Measurements from ENCODE around the gene IFIT3. TPM values are rescaled to one million over a fixed set of nuclear protein-coding genes. Genes with fewer than 3 reads are reported as not detected.

IFIT3 gene
- total and polyA plus RNA-seq, 2 donors (not counting 1 experiment from before 2014, with no cell fraction given): 1.5 to 4.2 TPM

DNA sequence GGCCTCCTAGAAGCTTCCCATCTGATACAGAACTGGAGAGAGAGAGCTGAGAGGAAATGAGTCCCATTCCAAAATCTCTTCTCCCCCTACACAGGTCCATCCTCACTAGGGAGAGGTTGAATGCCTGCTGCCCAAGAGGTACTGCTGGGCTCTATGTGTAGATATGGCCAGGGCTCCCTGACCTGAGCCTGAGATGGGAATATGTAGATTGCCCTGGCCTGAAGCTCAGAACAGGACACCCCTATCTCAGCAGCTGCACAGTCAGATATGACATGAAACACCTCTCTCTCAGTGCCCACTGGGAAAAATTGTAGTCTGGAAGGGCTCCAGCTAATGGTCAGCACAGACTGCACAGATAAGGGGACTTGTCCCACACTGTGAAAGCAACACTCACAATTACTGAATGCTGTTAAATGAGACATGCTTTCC lies 46.9 kb downstream of the IFIT3 start:
- Mint-ChIP-seq H3K4me1 (no peaks in the 10 kb centered on the region), H3K4me3 (no peak overlapping the region), H3K9me3 (ENCODE audit: insufficient read depth) (no peaks in the 10 kb centered on the region), H3K27me3 (peaks cover 3% of the 10 kb centered on the region), H3K27ac (no peak overlapping the region)
- ChIA-PET POLR2A (no interaction called here), CTCF (interaction anchor here (1.4 kb wide), 1 partner anchor 188 kb away, joined by 3 read pairs; no protein-coding TSS in a partner anchor)
- no peak overlapping the region for H3K27ac ChIP-seq (ENCODE audit: low read length in 2 of 2)
- ATAC-seq (ENCODE audit: low read depth) (no peak), DNase-seq (no peak)
- no peak overlapping the region for H2AFZ ChIP-seq (ENCODE audit: insufficient read depth, low read depth, low read length, poor library complexity, severe bottlenecking)
- H4K20me1 ChIP-seq (ENCODE audit: control insufficient read depth, insufficient read depth, low read length, poor library complexity, severe bottlenecking): no peaks in the 10 kb centered on the region
- H3K9ac ChIP-seq (ENCODE audit: low read length): no peak overlapping the region
- intact Hi-C loops (cut with micrococcal nuclease): no loop called here
- H3K4me1 ChIP-seq (ENCODE audit: control insufficient read depth in 2 of 2, insufficient read depth in 2 of 2, low read length in 2 of 2): no peaks in the 10 kb centered on the region
- no peaks in the 10 kb centered on the region for H3K36me3 ChIP-seq (replicated peaks in 1 of 2; ENCODE audit: control extremely low read depth in 1 of 2, control insufficient read depth in 1 of 2, extremely low read depth in 1 of 2, insufficient read depth in 2 of 2, low read length in 1 of 2)
- no peaks in the 10 kb centered on the region for H3K27me3 ChIP-seq (replicated peaks in 1 of 4; ENCODE audit: control extremely low read depth in 1 of 4, control insufficient read depth in 3 of 4, insufficient read depth in 4 of 4, low read length in 3 of 4)
- TF ChIP-seq EZH2 (IDR thresholded peaks at IDR 0.05; ENCODE audit: borderline replicate concordance, insufficient read depth, low read depth, low read length, poor library complexity, severe bottlenecking): no peak
- TF ChIP-seq, protein P1, sequence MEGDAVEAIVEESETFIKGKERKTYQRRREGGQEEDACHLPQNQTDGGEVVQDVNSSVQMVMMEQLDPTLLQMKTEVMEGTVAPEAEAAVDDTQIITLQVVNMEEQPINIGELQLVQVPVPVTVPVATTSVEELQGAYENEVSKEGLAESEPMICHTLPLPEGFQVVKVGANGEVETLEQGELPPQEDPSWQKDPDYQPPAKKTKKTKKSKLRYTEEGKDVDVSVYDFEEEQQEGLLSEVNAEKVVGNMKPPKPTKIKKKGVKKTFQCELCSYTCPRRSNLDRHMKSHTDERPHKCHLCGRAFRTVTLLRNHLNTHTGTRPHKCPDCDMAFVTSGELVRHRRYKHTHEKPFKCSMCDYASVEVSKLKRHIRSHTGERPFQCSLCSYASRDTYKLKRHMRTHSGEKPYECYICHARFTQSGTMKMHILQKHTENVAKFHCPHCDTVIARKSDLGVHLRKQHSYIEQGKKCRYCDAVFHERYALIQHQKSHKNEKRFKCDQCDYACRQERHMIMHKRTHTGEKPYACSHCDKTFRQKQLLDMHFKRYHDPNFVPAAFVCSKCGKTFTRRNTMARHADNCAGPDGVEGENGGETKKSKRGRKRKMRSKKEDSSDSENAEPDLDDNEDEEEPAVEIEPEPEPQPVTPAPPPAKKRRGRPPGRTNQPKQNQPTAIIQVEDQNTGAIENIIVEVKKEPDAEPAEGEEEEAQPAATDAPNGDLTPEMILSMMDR (IDR thresholded peaks at IDR 0.05): no peak
- H3K79me2 ChIP-seq (ENCODE audit: control insufficient read depth, insufficient read depth, low read length): no peaks in the 10 kb centered on the region
- H3K4me3 ChIP-seq (ENCODE audit: control extremely low read depth in 1 of 5, extremely low read depth in 1 of 5, insufficient read depth in 1 of 5, low read depth in 2 of 5, low read length in 4 of 5): no peak overlapping the region
- H3K4me2 ChIP-seq (replicated peaks; ENCODE audit: low read depth, low read length, poor library complexity, severe bottlenecking): no peak overlapping the region
- no peaks in the 10 kb centered on the region for H3K9me3 ChIP-seq (ENCODE audit: control extremely low read depth in 1 of 3, control insufficient read depth in 2 of 3, insufficient read depth in 1 of 3, low read length in 2 of 3)

DNA sequence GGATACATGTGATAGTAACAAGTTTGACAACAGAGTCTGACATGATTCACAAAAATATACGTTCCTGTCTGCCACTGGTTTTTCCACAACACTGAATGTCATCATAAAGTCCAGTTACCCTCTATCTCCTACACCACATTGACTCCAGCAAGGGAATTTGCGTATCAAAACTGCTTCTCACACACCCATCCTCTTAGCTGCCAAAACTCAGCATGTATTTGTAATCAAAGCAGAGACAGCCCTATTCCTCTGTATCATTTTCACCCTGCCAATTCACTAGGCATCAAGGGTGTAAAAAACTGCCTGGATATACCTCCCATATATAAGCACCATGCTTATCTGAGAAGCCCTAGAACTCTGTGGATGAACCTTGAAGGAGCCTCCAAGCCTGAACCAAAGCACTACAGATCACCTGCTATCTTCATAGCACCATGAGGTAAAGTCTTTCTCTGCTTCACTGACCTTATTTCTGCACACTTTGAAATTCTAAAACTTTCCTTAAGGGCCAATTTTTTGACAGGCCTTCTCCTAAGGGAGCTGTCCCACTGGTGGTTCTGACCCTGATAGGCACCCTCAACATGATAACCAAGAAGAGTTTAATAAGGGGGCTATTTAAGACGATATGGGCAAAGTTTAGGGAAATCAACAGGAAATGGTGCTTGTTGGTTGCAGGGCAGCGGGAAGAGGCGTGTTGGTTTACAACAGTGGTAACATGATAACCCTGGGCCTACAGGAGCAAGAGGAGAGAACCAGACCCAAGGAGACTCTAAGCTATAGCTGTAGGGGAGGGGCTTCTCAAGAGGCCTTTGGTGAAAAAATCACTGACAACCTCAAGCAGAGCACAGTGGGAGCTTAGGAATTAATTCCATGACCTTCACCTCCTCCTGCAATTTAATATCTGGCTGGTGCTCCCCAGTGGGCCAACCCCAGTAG lies 50.2 kb downstream of the IFIT3 start, which contains the start of gene IFIT1B:
TSS of gene IFIT1B (plus strand) at position 352 of the 933 bp plus-strand sequence. CDS start at position 432, 80 bp downstream.
- H4K20me1 ChIP-seq (ENCODE audit: control insufficient read depth, insufficient read depth, low read length, poor library complexity, severe bottlenecking): no peaks in the 10 kb centered on the region
- Mint-ChIP-seq H3K4me1 (no peaks in the 10 kb centered on the region), H3K9me3 (ENCODE audit: insufficient read depth) (no peaks in the 10 kb centered on the region), H3K27me3 (peaks cover 3% of the 10 kb centered on the region), H3K4me3 (no peak within 1 kb of the TSS), H3K27ac (no peak within 1 kb of the TSS)
- DNase-seq: no peak
- no peak within 1 kb of the TSS for H3K4me2 ChIP-seq (replicated peaks; ENCODE audit: low read depth, low read length, poor library complexity, severe bottlenecking)
- no peaks in the 10 kb centered on the region for H3K4me1 ChIP-seq (ENCODE audit: control insufficient read depth in 2 of 2, insufficient read depth in 2 of 2, low read length in 2 of 2)
- H3K9me3 ChIP-seq (ENCODE audit: control extremely low read depth in 1 of 3, control insufficient read depth in 2 of 3, insufficient read depth in 1 of 3, low read length in 2 of 3): no peaks in the 10 kb centered on the region
- ChIA-PET POLR2A (no interaction called here), CTCF (no interaction called here)
- no peaks in the 10 kb centered on the region for H3K79me2 ChIP-seq (ENCODE audit: control insufficient read depth, insufficient read depth, low read length)
- H3K36me3 ChIP-seq (replicated peaks in 1 of 2; ENCODE audit: control extremely low read depth in 1 of 2, control insufficient read depth in 1 of 2, extremely low read depth in 1 of 2, insufficient read depth in 2 of 2, low read length in 1 of 2): no peaks in the 10 kb centered on the region
- WGBS (ENCODE audit: insufficient coverage): 98% methylated on average over 5 of the region's 5 CpGs
- H3K27me3 ChIP-seq (replicated peaks in 1 of 4; ENCODE audit: control extremely low read depth in 1 of 4, control insufficient read depth in 3 of 4, insufficient read depth in 4 of 4, low read length in 3 of 4): no peaks in the 10 kb centered on the region
- H3K27ac ChIP-seq (ENCODE audit: low read length in 2 of 2): no peak within 1 kb of the TSS
- ATAC-seq (ENCODE audit: low read depth): no peak
- TF ChIP-seq, protein P1 (IDR thresholded peaks at IDR 0.05): no peak
- no peak for TF ChIP-seq EZH2 (IDR thresholded peaks at IDR 0.05; ENCODE audit: borderline replicate concordance, insufficient read depth, low read depth, low read length, poor library complexity, severe bottlenecking)
- no peak within 1 kb of the TSS for H2AFZ ChIP-seq (ENCODE audit: insufficient read depth, low read depth, low read length, poor library complexity, severe bottlenecking)
- no peak within 1 kb of the TSS for H3K4me3 ChIP-seq (ENCODE audit: control extremely low read depth in 1 of 5, extremely low read depth in 1 of 5, insufficient read depth in 1 of 5, low read depth in 2 of 5, low read length in 4 of 5)
- H3K9ac ChIP-seq (ENCODE audit: low read length): no peak within 1 kb of the TSS
- intact Hi-C loops (cut with micrococcal nuclease): no loop called here
